Astrocyte (in vitro differentiated cells and primary cell): ENCODE data around the gene MBP. TPM values are rescaled to one million over a fixed set of nuclear protein-coding genes. Genes with fewer than 3 reads are reported as not detected.

Source experiments
- DNase-seq: peaks from one replicate; pipeline ENCODE4 v3.0.0-alpha.2; 2010; ENCODE audit warnings: low read depth
- FAIRE-seq: peaks from 2 replicates; lab custom pipeline; 2011; peaks lifted over from hg19 to GRCh38; lab: Jason Lieb, UNC
- H2AFZ ChIP-seq: 2 replicates; pipeline ENCODE4 v1.6.0; 2012; ENCODE audit warnings: low read depth, low read length, inconsistent platforms
- H3K27ac ChIP-seq: 2 replicates; pipeline ENCODE4 v1.5.1; 2011; ENCODE audit warnings: low read depth, low read length, inconsistent platforms
- H3K27me3 ChIP-seq: 2 replicates; pipeline ENCODE4 v1.6.0; 2011; ENCODE audit warnings: low read length, inconsistent platforms; ENCODE audit not compliant: insufficient read depth
- H3K36me3 ChIP-seq: 2 replicates; pipeline ENCODE4 v1.5.1; 2011; ENCODE audit warnings: low read length, inconsistent platforms; ENCODE audit not compliant: insufficient read depth
- H3K4me1 ChIP-seq: 2 replicates; pipeline ENCODE4 v1.5.1; 2011; ENCODE audit warnings: low read length, inconsistent platforms; ENCODE audit not compliant: insufficient read depth
- H3K4me2 ChIP-seq: 2 replicates; pipeline ENCODE4 v1.6.0; 2012; ENCODE audit warnings: low read length, inconsistent platforms
- H3K4me3 ChIP-seq: 2 replicates; pipeline ENCODE4 v1.5.1; 2011; ENCODE audit warnings: low read depth, mild to moderate bottlenecking, low read length, inconsistent platforms; ENCODE audit not compliant: insufficient read depth
- H3K79me2 ChIP-seq: 2 replicates; pipeline ENCODE4 v1.6.0; 2012; ENCODE audit warnings: mild to moderate bottlenecking, low read length, inconsistent platforms; ENCODE audit not compliant: insufficient read depth
- H3K9ac ChIP-seq: 2 replicates; pipeline ENCODE4 v1.6.0; 2012; ENCODE audit warnings: mild to moderate bottlenecking, low read length, inconsistent platforms
- H3K9me3 ChIP-seq: 2 replicates; pipeline ENCODE4 v1.5.1; 2012; ENCODE audit warnings: low read depth, mild to moderate bottlenecking, low read length, inconsistent platforms; ENCODE audit not compliant: insufficient read depth
- H4K20me1 ChIP-seq: 2 replicates; pipeline ENCODE4 v1.6.0; 2012; ENCODE audit warnings: low read length, inconsistent platforms; ENCODE audit not compliant: insufficient read depth
- H3K27ac Mint-ChIP-seq: one replicate; pipeline ENCODE4 v1.8.0; 2021; ENCODE audit warnings: mild to moderate bottlenecking, mixed read lengths; ENCODE audit not compliant: unreplicated experiment
- H3K27me3 Mint-ChIP-seq: one replicate; pipeline ENCODE4 v1.8.0; 2021; ENCODE audit warnings: low read depth, mixed read lengths; ENCODE audit not compliant: unreplicated experiment
- H3K36me3 Mint-ChIP-seq: one replicate; pipeline ENCODE4 v1.8.0; 2021; ENCODE audit warnings: low read depth, mixed read lengths; ENCODE audit not compliant: unreplicated experiment
- H3K4me1 Mint-ChIP-seq: one replicate; pipeline ENCODE4 v1.8.0; 2021; ENCODE audit warnings: low read depth, mixed read lengths; ENCODE audit not compliant: unreplicated experiment
- H3K4me3 Mint-ChIP-seq: one replicate; pipeline ENCODE4 v1.8.0; 2021; ENCODE audit warnings: mild to moderate bottlenecking, moderate library complexity, mixed read lengths; ENCODE audit not compliant: unreplicated experiment
- H3K9me3 Mint-ChIP-seq: one replicate; pipeline ENCODE4 v1.8.0; 2021; ENCODE audit warnings: mild to moderate bottlenecking, mixed read lengths; ENCODE audit not compliant: unreplicated experiment
- EZH2 ChIP-seq: IDR thresholded peaks from 2 replicates; pipeline ENCODE4 v1.6.1; 2012; ENCODE audit warnings: mild to moderate bottlenecking, low read length, inconsistent platforms; ENCODE audit not compliant: insufficient read depth
- total RNA-seq: library from RNA; stranded (reverse); gene quantifications from 2 replicates; pipeline ENCODE4 v1.2.1, GENCODE V29; 2021
- TF ChIP-seq, protein P1 (sequence below): IDR thresholded peaks from 2 replicates; pipeline ENCODE4 v1.5.1; 2011; ENCODE audit warnings: low read depth, mild to moderate bottlenecking, inconsistent platforms, low read length, moderate library complexity; ENCODE audit not compliant: insufficient read depth

The MBP gene
- total RNA-seq, 1 donor from 2014 or later, result 11.4 TPM

DNA sequence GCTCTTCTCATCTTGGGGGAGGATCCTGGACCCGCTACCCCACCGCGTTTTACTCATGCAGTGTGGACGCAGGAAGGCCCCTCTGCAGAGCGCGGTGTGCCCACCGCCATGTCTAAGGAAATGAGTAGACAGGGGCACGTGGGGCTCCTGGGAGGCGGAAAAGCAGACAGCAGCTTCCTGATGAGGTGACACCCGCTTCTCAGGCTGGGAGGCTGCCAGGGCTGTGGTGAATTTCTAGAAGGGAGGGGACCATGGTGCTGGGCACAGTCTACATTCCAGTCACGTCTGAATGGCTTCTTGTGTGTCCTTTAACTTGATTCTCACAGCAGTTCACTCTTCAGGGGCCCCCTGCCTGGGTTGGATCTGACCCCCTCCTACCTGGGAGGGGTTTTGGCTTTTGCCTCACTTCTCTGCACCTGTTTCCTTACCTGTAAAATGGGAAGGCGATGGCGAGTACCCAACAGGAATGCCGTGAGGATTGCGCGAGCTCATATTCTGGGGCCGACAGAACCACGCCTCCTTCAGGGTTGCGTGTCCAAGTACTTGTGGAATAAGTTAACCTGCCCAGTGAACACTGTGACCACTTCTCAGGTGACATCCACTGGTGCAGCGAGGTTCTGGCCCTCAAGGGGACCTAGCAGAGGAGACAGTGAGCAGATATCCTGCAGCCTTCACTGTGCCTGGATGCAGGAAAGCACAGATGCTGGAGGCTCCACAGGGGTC lies 32.3 kb upstream of the MBP start:
- Histone ChIP-seq H3K4me1 (peaks cover 6% of the 10 kb centered on the region), H2AFZ (no peak overlapping the region), H3K79me2 (no peaks in the 10 kb centered on the region), H3K9me3 (no peaks in the 10 kb centered on the region), H3K36me3 (no peaks in the 10 kb centered on the region), H3K27me3 (no peaks in the 10 kb centered on the region), H3K27ac (no peak overlapping the region), H3K4me3 (no peak overlapping the region), H3K4me2 (no peak overlapping the region), H4K20me1 (no peaks in the 10 kb centered on the region), H3K9ac (no peak overlapping the region)
- no peak for FAIRE-seq
- peaks cover 32% of the 10 kb centered on the region for H3K27me3 Mint-ChIP-seq
- H3K4me3 Mint-ChIP-seq, result no peak overlapping the region
- no peak overlapping the region for H3K27ac Mint-ChIP-seq
- H3K36me3 Mint-ChIP-seq, result no peaks in the 10 kb centered on the region
- no peaks in the 10 kb centered on the region for H3K9me3 Mint-ChIP-seq
- DNase-seq, result no peak
- peaks cover 19% of the 10 kb centered on the region for H3K4me1 Mint-ChIP-seq
- TF ChIP-seq, protein P1, sequence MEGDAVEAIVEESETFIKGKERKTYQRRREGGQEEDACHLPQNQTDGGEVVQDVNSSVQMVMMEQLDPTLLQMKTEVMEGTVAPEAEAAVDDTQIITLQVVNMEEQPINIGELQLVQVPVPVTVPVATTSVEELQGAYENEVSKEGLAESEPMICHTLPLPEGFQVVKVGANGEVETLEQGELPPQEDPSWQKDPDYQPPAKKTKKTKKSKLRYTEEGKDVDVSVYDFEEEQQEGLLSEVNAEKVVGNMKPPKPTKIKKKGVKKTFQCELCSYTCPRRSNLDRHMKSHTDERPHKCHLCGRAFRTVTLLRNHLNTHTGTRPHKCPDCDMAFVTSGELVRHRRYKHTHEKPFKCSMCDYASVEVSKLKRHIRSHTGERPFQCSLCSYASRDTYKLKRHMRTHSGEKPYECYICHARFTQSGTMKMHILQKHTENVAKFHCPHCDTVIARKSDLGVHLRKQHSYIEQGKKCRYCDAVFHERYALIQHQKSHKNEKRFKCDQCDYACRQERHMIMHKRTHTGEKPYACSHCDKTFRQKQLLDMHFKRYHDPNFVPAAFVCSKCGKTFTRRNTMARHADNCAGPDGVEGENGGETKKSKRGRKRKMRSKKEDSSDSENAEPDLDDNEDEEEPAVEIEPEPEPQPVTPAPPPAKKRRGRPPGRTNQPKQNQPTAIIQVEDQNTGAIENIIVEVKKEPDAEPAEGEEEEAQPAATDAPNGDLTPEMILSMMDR, result no peak
- no peak for TF ChIP-seq EZH2

DNA sequence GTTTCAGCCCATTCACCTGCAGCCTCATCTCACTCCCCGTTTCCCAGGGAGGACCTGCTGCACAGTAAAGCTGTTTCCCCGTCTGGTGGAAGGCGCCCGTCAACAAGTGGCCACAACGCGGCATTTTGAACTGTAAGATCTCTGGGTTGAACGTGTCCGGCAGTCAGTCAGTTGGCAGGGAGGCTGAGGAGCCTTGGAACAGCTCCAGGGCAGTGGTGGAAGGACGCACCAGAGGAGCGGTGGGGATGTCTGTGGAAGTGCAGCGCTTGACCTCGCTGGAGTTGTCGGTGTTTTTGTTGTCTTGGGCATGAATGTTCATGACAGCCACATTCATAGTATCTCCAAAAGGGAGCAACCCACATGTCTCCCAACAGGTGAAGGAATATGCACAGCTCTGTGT lies 31.4 kb upstream of the MBP start:
- DNase-seq (no peak), FAIRE-seq (no peak)
- Histone ChIP-seq H2AFZ (no peak overlapping the region), H4K20me1 (no peaks in the 10 kb centered on the region), H3K9ac (no peak overlapping the region), H3K36me3 (no peaks in the 10 kb centered on the region), H3K27me3 (no peaks in the 10 kb centered on the region), H3K79me2 (no peaks in the 10 kb centered on the region), H3K4me3 (no peak overlapping the region), H3K27ac (no peak overlapping the region), H3K9me3 (no peaks in the 10 kb centered on the region), H3K4me1 (peaks cover 6% of the 10 kb centered on the region), H3K4me2 (no peak overlapping the region)
- no peak overlapping the region for H3K4me3 Mint-ChIP-seq
- TF ChIP-seq, protein P1, result no peak
- no peak for TF ChIP-seq EZH2
- H3K27me3 Mint-ChIP-seq, result peaks cover 28% of the 10 kb centered on the region
- H3K9me3 Mint-ChIP-seq, result no peaks in the 10 kb centered on the region
- H3K4me1 Mint-ChIP-seq, result peaks cover 19% of the 10 kb centered on the region
- no peak overlapping the region for H3K27ac Mint-ChIP-seq
- H3K36me3 Mint-ChIP-seq, result no peaks in the 10 kb centered on the region

GRCh38 chr18:77162580-77162979 lies 30.0 kb upstream of the MBP start:
- no peak overlapping the region for H3K27ac ChIP-seq
- H3K27me3 ChIP-seq, result no peaks in the 10 kb centered on the region
- H3K27me3 Mint-ChIP-seq, result peaks cover 15% of the 10 kb centered on the region
- H3K4me1 ChIP-seq, result peaks cover 6% of the 10 kb centered on the region
- H3K4me3 ChIP-seq, result no peak overlapping the region
- H3K79me2 ChIP-seq, result no peaks in the 10 kb centered on the region
- no peaks in the 10 kb centered on the region for H3K36me3 Mint-ChIP-seq
- H3K9ac ChIP-seq, result no peak overlapping the region
- H2AFZ ChIP-seq, result no peak overlapping the region
- H3K4me3 Mint-ChIP-seq, result no peak overlapping the region
- H3K4me2 ChIP-seq, result no peak overlapping the region
- no peaks in the 10 kb centered on the region for H3K9me3 Mint-ChIP-seq
- peaks cover 21% of the 10 kb centered on the region for H3K4me1 Mint-ChIP-seq
- no peak overlapping the region for H3K27ac Mint-ChIP-seq
- FAIRE-seq (no peak), DNase-seq (no peak)
- no peaks in the 10 kb centered on the region for H3K9me3 ChIP-seq
- no peak for TF ChIP-seq EZH2
- TF ChIP-seq, protein P1, result no peak
- no peaks in the 10 kb centered on the region for H3K36me3 ChIP-seq
- no peaks in the 10 kb centered on the region for H4K20me1 ChIP-seq
